HG03025 (cell line): ENCODE results near the gene KCNJ12.

Experiments
- ATAC-seq: cut with Tn5 transposase; IDR thresholded peaks from one replicate; pipeline ENCODE4 v1.9.1; 2021; ENCODE audit warnings: mild to moderate bottlenecking, moderate library complexity; ENCODE audit not compliant: unreplicated experiment, low FRiP score

Gene KCNJ12

GRCh38 chr17:21363776-21364642, 12.1 kb upstream of the KCNJ12 start:
- ATAC-seq = no peak

GRCh38 chr17:21365016-21365415, 11.1 kb upstream of the KCNJ12 start:
- ATAC-seq = no peak

- ATAC-seq = no peak
Observed at GRCh38 chr17:21368545-21369246, 7.5 kb upstream of the KCNJ12 start.

- ATAC-seq = no peak
Observed at GRCh38 chr17:21369395-21369794, 6.8 kb upstream of the KCNJ12 start.

GRCh38 chr17:21370430-21370829, 5.7 kb upstream of the KCNJ12 start:
- no peak for ATAC-seq

- no peak for ATAC-seq
Observed at GRCh38 chr17:21371511-21372081, 4.6 kb upstream of the KCNJ12 start.

GRCh38 chr17:21372256-21372954, 3.8 kb upstream of the KCNJ12 start:
- no peak for ATAC-seq

GRCh38 chr17:21373036-21373435, 3.1 kb upstream of the KCNJ12 start:
- ATAC-seq = no peak

GRCh38 chr17:21373696-21374440, 2.3 kb upstream of the KCNJ12 start:
- ATAC-seq = no peak

GRCh38 chr17:21374441-21375161, 1.6 kb upstream of the KCNJ12 start:
- no peak for ATAC-seq

GRCh38 chr17:21375162-21375560, 996 bp upstream of the KCNJ12 start:
- ATAC-seq = no peak

- ATAC-seq = no peak
Observed at GRCh38 chr17:21375757-21376080, 438 bp upstream of the KCNJ12 start.

GRCh38 chr17:21376759-21377690, 868 bp downstream of the KCNJ12 start:
- ATAC-seq = no peak

- ATAC-seq = no peak
Observed at GRCh38 chr17:21377705-21378396, 1.7 kb downstream of the KCNJ12 start.

GRCh38 chr17:21378553-21378952, 2.4 kb downstream of the KCNJ12 start:
- ATAC-seq = no peak

GRCh38 chr17:21379080-21379711, 3.0 kb downstream of the KCNJ12 start:
- ATAC-seq = no peak

- no peak for ATAC-seq
Observed at GRCh38 chr17:21380659-21381058, 4.5 kb downstream of the KCNJ12 start.
